GM21526 (cell line): ENCODE data around the gene PLB1.

Source experiments
- ATAC-seq: cut with Tn5 transposase; IDR thresholded peaks from one replicate; pipeline ENCODE4 v1.9.1; 2021; ENCODE audit warnings: moderate library complexity; ENCODE audit not compliant: unreplicated experiment, low FRiP score

Gene PLB1, protein sequence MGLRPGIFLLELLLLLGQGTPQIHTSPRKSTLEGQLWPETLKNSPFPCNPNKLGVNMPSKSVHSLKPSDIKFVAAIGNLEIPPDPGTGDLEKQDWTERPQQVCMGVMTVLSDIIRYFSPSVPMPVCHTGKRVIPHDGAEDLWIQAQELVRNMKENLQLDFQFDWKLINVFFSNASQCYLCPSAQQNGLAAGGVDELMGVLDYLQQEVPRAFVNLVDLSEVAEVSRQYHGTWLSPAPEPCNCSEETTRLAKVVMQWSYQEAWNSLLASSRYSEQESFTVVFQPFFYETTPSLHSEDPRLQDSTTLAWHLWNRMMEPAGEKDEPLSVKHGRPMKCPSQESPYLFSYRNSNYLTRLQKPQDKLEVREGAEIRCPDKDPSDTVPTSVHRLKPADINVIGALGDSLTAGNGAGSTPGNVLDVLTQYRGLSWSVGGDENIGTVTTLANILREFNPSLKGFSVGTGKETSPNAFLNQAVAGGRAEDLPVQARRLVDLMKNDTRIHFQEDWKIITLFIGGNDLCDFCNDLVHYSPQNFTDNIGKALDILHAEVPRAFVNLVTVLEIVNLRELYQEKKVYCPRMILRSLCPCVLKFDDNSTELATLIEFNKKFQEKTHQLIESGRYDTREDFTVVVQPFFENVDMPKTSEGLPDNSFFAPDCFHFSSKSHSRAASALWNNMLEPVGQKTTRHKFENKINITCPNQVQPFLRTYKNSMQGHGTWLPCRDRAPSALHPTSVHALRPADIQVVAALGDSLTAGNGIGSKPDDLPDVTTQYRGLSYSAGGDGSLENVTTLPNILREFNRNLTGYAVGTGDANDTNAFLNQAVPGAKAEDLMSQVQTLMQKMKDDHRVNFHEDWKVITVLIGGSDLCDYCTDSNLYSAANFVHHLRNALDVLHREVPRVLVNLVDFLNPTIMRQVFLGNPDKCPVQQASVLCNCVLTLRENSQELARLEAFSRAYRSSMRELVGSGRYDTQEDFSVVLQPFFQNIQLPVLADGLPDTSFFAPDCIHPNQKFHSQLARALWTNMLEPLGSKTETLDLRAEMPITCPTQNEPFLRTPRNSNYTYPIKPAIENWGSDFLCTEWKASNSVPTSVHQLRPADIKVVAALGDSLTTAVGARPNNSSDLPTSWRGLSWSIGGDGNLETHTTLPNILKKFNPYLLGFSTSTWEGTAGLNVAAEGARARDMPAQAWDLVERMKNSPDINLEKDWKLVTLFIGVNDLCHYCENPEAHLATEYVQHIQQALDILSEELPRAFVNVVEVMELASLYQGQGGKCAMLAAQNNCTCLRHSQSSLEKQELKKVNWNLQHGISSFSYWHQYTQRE (N-terminal part only)

DNA sequence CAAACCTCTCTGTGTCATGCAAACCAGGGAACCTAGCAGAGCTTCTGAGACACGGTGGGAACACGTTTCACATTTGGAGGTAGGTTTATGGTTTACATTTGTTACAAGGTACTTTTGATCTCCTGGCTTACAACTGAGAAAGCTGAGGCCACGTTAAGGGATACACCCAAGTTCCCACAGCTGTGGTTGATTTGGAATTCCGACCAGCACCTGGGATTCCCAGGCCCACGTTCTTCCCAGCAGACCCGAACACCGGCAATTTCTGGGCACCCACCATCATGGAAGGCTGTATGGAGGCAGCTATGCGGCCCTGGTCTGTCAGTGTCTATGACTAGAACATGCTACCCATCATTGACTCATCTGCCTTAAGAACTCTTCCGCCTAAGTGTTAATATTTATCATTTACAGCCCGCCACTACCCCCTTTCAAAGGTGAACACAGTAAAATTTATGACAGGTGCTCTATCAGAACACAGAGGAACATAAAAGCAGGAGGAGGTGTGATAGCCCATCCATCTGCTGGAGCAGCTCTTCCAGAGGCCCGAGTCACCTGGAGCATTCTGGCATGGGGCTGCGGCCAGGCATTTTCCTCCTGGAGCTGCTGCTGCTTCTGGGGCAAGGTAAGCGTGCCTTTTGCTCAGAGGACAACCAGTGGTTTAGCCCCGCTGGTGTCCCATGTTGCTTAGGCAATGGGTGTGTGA, at the start of gene PLB1:
Gene PLB1, plus strand, starts transcription at position 510 of the 700 bp plus-strand sequence. Its CDS starts 55 bp downstream, at position 565.
- no peak for ATAC-seq

DNA sequence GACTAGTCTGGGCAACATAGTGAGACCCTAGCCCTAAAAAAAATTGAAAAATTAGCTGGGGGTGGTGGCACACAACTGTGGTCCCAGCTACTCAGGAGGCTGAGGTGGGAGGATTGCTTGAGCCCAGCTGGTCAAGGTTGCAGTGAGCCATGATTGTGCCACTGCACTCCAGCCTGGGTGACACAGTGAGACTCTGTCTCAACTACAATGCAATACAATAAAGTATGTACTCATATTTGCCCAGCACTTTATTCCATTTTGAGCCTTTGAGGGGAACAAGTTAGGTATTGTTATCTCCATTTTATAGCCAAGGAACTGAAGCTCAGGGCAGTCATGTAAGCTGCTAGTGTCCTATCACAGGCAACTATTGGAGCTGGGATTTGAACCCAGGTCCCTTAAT, 49.3 kb upstream of the PLB1 start:
- no peak for ATAC-seq

DNA sequence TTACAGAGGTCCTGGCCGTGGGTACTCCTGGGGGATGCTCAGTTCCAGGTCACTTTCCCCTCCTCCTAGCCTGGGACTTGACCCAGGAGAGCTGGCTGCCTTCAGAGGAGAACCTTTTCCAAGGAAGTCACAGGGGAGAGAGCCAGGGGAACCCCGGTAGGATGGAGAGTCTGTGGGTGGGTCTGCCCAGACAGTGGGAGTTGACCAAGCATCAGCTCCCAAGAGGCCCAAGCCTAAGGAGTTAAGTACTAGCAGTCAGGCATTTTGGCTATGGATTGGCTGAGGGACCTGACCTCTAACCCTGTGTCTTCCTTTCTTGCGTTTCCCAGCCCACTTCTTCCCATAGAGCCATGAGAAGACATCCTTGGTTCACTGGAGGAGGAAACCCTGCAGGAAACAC, 48.8 kb upstream of the PLB1 start:
- ATAC-seq = no peak

DNA sequence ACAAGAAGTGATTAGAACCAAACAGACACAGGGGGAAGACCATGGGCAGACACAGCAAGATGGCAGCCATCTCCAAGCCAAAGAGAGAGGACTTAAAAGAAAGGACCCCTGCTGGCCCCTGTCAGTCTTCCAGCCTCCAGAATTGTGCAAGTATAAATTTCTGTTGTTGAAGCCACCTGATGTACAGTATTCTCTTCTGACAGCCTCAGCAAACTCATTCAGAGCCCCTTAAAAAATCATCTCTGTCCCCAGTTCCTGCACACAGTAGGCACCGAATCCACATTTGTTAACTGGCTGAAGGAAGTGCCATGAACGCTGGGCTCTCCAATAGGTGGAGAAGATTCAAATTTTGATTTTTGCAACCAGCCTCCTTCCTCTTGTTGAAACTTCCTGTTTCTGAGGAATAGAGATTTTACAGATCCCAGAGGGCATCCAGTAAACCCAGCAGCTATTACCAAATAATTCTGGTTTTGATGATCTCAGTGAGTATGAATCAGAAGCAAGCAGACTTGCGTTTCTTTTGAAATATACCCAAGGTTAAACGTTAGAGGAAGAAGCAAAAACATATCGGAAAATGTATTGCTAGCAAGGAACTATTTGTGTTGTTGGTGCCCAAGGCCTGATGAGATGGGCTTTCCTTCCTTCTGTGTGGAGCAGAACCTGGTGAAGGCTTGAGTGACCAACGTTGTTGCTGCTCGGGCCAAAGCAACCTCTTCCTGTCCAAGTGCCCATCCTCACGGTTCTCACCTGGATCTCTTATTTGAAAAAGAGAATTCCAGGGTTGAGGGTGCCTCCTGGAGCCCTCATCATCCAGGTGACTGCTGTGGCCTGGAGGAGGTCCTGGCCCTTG, 47.7 kb upstream of the PLB1 start:
- no peak for ATAC-seq

DNA sequence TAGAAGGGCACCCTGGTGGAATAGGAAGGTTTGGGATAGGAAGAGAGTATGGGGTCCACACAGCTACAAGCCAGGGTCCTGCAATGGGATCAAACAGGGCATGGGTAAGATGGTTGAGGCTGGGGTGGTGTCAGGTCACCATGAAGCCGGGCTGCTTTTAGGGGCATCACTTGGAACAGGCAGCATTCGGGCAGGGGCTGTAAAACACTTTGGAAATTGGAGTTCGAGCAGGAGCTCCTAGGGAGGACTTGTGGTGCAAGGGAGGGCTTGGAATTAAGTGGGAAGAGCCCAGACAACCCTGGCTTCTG, 47.1 kb upstream of the PLB1 start:
- no peak for ATAC-seq

DNA sequence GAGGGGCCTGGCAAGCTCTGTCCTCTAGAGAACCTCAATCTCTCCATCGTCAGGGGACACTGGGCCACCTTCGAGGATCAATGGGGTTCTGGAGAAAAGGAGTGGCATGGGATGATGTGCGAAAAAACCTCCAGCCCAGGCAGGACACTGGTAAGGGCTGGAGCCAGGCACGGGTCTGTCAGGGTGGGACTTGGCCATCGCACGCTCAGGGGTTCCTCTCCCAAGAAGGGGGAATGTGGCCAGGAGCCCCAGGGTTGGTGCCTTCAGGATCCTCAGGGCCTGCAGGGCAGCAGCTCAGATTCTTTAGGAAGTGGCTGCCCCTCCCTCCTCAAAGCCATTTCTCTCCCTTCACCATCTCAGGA, 46.8 kb upstream of the PLB1 start:
- no peak for ATAC-seq

DNA sequence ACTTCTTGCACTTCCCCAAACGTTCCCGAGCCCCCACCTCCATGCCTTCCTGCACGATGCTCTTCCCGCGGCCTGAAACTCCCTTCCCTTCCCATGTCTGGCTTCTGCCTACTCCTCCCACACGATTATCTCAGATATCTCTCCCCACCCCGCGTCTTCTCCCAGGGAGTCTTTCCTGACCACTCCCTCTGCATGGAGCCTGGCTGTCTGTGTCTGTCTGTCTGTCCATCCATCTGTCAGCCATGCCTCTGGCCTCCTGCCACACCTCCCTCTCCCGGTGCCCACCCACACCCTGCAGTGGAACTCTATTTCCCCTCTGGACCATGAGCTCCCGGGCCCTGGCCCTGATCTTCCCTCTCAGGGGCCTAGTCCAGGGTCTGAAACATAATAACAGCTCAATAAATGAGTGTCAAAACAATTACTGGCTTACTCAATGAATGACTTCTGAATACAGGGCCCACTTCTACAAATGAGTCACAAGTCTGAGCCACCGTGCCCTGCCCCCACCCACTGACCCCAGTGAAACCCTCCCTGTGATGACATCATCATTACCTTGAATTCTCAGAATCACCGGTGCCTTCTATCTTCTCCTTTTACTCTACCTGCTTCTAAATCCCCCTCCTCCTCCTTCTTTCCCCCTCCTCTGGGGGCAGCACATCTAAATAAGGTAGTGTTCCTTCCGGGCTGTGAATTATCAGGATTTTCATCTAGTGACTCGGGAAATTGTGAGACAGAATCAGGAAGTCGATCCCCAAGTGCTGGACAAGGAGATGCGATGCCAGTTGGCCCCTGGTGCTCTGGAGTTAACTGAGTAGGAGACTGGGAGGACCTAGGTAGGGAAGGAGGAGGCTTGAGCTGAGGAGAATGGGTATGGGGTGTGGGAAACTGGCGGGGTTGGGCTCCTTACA, 46.1 kb upstream of the PLB1 start:
- no peak for ATAC-seq

DNA sequence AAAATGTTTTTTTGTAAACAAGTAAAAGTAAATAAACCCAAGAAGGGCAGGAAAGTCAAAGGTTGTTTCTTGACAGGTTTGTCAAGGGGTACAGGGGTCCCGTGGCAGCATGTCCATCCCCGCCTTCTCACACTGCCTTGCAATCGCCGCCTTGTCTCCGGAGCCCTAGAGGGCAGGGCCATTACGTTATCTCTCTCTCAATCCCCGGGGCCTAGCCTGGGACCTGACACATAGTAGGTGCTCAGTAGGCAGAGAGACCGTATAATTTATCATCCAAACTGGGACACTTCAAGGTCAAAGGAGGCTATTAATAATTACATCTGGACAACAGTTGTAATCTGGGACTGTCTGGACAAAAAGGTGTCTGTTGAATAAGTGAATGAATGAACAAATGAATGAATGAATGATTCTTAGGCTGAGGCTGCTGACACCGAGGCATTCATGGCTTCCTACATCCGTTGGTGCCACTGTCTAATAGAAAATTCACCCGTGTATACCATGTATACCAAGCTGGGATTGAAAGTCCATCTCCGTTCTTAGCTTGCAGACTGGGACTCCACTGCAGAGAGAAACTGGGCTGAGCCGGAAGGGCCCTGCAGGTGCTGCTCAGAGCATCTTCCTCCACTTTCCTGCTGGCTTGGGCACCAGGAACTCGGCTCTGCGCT, 44.8 kb upstream of the PLB1 start:
- no peak for ATAC-seq

DNA sequence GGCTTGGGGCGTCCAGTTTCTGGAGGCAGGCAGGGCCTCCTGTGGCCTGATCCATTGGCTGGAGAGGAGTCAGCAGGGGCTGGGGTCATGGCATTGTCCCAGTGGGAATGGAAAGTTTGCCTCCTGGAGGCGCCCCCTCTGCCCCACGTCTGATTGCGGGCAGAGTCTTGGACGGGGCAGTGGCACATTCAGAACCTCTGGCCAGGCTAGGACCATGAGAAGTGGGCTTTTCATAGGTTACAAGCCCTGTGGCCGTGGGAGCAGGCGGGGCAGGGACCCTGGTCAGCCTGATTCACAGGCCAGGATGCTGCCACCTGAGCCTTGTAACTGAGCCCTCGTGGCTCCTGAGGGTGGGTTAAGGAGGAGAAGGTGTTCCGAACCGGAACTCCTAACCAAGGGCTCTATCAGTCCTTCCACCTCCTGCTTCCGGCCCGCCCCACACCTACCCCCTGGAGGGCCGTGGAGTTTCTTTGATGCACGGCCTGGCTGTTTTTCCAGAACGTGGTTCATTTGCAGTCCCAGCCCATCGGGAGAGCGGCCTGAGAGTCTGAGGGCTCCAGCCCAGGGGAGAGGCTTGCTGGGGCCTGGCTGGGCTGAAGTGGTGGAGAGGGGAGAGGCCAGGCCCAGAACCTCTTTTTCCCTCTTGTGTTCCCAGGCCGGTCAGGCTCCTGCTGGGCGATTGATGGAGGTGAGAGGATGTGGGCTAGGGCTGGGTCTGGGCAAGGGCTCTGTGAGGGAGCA, 43.9 kb upstream of the PLB1 start:
- ATAC-seq = no peak

DNA sequence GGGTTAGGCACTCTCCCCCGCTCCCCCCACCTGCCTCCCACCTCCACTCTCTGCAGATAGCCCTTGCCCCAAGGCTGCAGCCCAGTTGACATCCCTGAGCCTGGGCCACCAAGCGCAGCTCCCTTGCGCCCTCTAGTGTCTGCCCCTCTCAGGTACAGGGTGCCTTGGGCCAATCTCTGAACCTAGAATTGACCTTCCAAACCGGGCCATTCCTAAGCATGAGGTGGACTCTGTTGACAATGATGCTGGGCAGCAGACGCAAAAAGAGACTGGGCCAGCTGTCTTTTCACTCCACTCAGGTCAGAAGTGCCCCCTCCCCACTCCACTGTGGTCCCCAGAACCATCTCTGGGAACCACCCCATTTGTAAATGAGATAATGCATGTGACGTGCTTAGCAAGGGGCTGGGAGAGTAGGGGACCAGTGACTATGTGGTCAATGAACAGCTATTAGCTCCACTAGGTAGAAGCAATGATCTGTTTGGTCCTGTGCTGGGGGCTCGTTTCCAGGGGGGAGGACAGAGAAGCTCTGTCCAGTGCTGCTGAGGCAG, 43.3 kb upstream of the PLB1 start:
- ATAC-seq = no peak

DNA sequence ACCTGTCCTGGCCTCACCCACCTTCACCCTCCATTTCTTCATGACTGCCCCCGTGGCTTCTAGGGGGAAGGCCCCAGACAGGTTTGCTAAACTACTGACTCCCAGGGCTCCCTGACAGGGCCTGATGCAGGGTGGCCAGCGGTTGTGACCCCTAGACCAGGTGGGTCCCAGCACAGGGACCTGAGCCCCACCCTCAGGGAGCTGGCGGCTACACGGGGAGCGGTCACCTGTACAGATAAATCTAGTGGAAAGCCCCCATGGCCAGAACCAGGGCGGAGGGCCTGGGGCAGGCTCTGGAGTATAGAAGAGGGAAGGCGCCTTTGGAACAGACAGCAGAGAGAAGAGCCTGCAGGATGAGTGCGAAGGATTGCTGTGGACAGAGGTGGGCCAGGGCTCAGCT, 42.5 kb upstream of the PLB1 start:
- no peak for ATAC-seq

DNA sequence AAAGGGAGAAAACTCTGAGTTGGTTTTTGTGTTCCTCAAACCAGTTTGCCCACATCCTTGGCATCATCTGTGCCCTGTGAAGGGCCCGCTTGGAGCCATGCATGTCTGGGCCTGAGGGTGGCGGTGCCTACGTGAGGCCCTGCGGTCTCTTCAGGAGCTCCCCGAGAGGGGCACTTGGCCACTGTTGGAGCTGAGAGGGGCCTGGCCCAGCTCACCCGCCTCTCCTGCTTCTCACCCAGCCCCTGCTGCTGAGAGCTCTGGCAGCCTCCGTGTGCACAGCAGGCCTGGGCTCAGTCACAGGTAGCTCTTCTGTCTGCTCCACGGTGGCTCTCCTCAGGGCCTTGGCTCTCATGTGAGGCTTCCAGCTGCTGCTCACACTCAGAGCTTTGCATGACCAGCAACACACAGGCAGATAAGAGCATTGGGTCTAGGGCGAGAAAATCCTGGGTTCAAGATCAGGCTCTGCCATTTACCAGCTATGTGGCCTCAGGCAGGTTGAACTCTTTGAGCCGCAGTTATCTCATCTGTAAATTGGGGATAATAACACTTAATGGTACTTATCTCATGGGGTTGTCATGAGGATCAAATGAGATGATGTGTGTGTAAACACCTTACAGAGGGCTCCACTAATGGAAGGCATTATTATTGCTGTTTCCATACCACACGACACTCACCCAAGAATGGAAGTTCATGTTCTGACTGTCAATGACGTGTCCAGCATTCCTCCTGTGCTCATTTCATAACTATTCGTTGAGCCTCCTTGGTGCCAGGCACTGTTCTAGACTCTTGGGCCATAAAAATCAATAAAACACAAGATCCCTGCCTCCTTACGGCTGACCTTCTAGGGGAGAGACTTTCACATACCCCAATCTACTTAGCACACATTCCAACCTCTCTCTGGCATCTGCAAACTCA, 41.6 kb upstream of the PLB1 start:
- ATAC-seq = no peak

DNA sequence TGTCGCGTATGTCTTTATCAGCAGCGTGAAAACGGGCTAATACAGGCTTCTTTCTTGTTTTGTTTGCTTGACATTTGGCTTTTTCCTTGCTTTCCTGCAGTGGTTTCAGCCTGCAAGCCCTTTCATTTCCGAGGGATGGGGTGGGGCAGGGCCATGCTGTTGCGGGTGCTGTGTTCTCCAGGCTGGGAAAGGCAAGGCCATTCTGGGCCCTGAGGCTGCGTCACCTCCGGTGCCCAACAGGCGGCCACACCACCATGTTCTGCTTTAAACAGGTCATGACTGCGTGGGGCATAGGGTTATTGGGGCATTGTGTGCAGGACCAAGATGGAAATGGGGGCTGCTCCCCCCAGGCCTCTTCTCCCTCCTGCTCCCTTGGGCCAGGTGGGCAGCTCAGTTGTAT, 38.6 kb upstream of the PLB1 start:
- ATAC-seq = no peak

DNA sequence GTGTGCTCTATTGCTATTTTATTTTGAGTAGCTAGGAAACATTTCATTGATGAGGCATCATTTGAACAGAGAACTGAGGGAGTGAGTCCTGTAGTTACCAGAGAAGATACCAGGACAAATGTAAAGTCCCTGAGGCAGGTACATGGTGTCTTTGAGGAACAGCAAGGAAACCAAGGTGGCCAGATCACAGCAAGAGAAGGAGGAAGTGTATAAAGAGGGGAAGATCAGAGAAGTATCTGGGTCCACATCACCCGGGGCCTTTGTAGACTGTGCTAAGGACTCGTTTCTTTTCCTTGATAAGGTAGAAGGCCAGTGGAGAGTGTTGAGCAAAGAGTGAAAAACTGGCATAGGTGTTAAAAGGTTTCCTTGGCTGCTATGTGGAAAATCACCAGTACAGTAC, 34.8 kb upstream of the PLB1 start:
- ATAC-seq = no peak

DNA sequence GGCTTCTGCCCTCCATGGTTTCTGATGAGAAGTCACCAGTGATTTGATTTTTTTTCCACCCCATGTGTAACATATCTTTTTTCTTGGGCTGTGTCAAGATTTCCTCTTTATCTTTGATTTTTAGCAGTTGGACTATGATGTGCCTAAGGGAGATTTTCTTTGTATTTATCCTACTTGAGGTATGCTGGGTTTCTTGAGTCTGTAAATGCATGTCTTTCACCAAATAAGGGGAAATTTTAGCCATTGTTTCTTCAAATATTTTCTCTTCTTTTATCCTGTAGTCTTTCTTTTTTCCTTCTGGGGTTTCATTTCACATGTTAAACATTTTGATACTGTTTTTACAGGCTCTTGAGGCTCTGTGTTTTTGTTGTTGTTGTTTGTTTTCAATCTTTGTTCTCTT, 33.7 kb upstream of the PLB1 start:
- no peak for ATAC-seq

DNA sequence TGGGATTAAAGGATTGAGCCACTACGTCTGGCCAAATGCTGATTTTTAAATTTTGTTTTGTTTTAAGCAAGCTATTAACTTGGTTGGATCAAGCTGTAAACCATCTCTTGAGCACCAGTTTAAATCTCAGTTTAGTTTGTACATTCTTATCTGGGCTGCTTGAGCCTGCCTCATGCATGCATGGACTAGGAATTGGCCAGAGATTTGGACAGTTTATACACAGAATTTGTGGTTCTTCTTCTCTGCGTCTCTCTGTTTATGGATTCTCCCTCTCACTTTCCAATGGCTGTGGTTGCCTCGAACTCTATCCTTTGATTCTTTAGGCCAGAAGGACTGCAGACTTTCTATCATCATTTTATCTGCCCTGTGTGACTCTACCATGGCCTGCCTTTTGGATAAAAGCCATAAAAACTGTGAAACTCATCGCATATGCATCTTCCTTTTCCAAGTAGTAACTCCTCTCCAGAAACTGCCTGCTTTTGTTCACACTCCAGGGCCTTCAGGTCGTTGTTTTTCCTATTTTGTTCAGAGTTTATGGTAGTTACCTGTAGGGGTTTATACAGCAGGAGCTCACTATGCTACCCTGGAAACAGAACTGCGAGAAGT, 32.5 kb upstream of the PLB1 start:
- ATAC-seq = no peak
